Activated CD8-positive, alpha-beta memory T cell treated with anti-CD3 and anti-CD28 coated beads, Interleukin-2, amount 10 ng/mL, durations not matched to agents 7 days and 5 days (primary cell): ENCODE results near the gene RASAL2. TPM values are rescaled to one million over a fixed set of nuclear protein-coding genes. Genes with fewer than 3 reads are reported as not detected.

Experiments
- ATAC-seq: fragments of 150-1000 bp; cut with Tn5 transposase; one replicate; pipeline ENCODE4 v1.10.0; 2021; ENCODE audit warnings: moderate library complexity
- CTCF ChIA-PET: fragments of 350-600 bp; sonication (Branson Sonifier 250); formaldehyde crosslinking; loops from one replicate; lab custom pipeline; 2021; ENCODE audit warnings: antibody characterized with exemption; lab: Charles Lee
- DNase-seq: peaks from one replicate; pipeline ENCODE4 v3.0.0-alpha.2; 2020
- H3K27ac Mint-ChIP-seq: one replicate; pipeline ENCODE4 v1.8.0; 2021; ENCODE audit warnings: mild to moderate bottlenecking, mixed read lengths
- H3K27me3 Mint-ChIP-seq: one replicate; pipeline ENCODE4 v1.8.0; 2021; ENCODE audit warnings: mixed read lengths
- H3K36me3 Mint-ChIP-seq: one replicate; pipeline ENCODE4 v1.8.0; 2021; ENCODE audit warnings: mild to moderate bottlenecking, mixed read lengths
- H3K4me1 Mint-ChIP-seq: one replicate; pipeline ENCODE4 v1.8.0; 2021; ENCODE audit warnings: mixed read lengths
- H3K4me3 Mint-ChIP-seq: one replicate; pipeline ENCODE4 v1.8.0; 2021; ENCODE audit warnings: mild to moderate bottlenecking, moderate library complexity, mixed read lengths
- H3K9me3 Mint-ChIP-seq: one replicate; pipeline ENCODE4 v1.8.0; 2022; ENCODE audit warnings: low read depth, mixed read lengths
- total RNA-seq, 2 experiments: library from RNA; stranded (reverse); gene quantifications; one replicate each; pipeline ENCODE4 v1.2.3, GENCODE V29; 2021

Gene RASAL2
- total RNA-seq, 2 experiments from 2014 or later: not detected

- no peak for ATAC-seq
Observed at GRCh38 chr1:178458203-178458602, 364.3 kb downstream of the RASAL2 start.

GRCh38 chr1:178461104-178461503, 367.2 kb downstream of the RASAL2 start:
- Mint-ChIP-seq H3K4me1 (no peaks in the 10 kb centered on the region), H3K9me3 (no peaks in the 10 kb centered on the region), H3K36me3 (no peaks in the 10 kb centered on the region), H3K4me3 (no peak overlapping the region), H3K27me3 (peaks cover 3% of the 10 kb centered on the region), H3K27ac (no peak overlapping the region)
- CTCF ChIA-PET: no interaction called here
- no peak for DNase-seq
- no peak for ATAC-seq

More at GRCh38 chr1:178458203-178458602, 364.3 kb downstream of the RASAL2 start:
- DNase-seq: no peak
- H3K4me1 Mint-ChIP-seq: no peaks in the 10 kb centered on the region
- CTCF ChIA-PET: no interaction called here
- H3K27me3 Mint-ChIP-seq: no peaks in the 10 kb centered on the region
- H3K4me3 Mint-ChIP-seq: no peak overlapping the region
- H3K9me3 Mint-ChIP-seq: no peaks in the 10 kb centered on the region
- H3K36me3 Mint-ChIP-seq: no peaks in the 10 kb centered on the region
- no peak overlapping the region for H3K27ac Mint-ChIP-seq

DNA sequence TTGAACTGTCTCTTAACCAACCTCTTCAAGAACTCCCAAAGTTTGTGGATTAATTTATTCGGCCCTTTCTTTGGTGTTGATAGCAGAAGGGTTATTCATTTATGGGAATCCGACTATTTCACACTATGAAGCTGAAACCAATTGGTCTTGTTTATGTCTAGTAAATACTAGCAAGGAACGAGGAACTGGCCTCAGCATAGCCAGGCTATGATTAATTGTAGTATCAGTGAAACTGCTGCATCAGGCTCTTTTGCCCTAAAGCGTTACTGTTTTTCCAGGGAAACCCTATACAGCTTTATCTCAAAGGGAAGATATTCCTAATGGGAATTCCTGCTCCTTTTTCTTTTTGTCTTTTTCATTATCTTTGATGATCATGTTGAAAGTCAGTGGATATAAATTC, 367.8 kb downstream of the RASAL2 start:
- no peak overlapping the region for H3K4me3 Mint-ChIP-seq
- peaks cover 3% of the 10 kb centered on the region for H3K27me3 Mint-ChIP-seq
- no peak for ATAC-seq
- H3K36me3 Mint-ChIP-seq: no peaks in the 10 kb centered on the region
- CTCF ChIA-PET: no interaction called here
- H3K9me3 Mint-ChIP-seq: no peaks in the 10 kb centered on the region
- H3K4me1 Mint-ChIP-seq: no peaks in the 10 kb centered on the region
- DNase-seq: no peak
- H3K27ac Mint-ChIP-seq: no peak overlapping the region

- CTCF ChIA-PET: no interaction called here
- Mint-ChIP-seq H3K27me3 (peaks cover 5% of the 10 kb centered on the region), H3K9me3 (no peaks in the 10 kb centered on the region), H3K4me3 (no peak overlapping the region), H3K36me3 (no peaks in the 10 kb centered on the region), H3K4me1 (no peaks in the 10 kb centered on the region), H3K27ac (no peak overlapping the region)
- no peak for DNase-seq
- no peak for ATAC-seq
Observed at GRCh38 chr1:178464141-178464540, 370.2 kb downstream of the RASAL2 start.

DNA sequence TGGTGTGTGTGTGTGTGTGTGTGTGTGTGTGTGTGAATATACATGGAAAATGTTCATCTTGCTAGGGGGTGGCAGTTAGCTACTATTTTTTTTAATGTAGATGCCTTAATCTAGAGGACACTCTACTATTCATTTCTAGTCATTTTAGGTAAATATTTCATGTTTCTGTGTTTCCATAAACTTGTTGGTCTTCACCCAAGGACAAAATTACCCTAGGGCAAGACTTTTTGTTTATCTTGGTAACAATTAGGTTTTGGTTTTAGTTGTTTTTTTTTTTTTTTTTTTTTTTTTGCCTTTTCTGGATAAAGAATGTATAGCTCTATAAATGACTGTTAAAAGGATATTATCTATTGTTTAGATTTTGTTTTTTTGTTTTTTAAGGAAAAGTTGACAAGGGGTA, 370.7 kb downstream of the RASAL2 start:
- no peaks in the 10 kb centered on the region for H3K36me3 Mint-ChIP-seq
- no peak for ATAC-seq
- H3K27ac Mint-ChIP-seq: no peak overlapping the region
- no peak for DNase-seq
- H3K9me3 Mint-ChIP-seq: no peaks in the 10 kb centered on the region
- H3K4me3 Mint-ChIP-seq: no peak overlapping the region
- no peaks in the 10 kb centered on the region for H3K4me1 Mint-ChIP-seq
- CTCF ChIA-PET: no interaction called here
- H3K27me3 Mint-ChIP-seq: peaks cover 5% of the 10 kb centered on the region

- H3K4me3 Mint-ChIP-seq: no peak overlapping the region
- no peak for ATAC-seq
Observed at GRCh38 chr1:178465011-178465410, 371.1 kb downstream of the RASAL2 start.

GRCh38 chr1:178467837-178468236, 373.9 kb downstream of the RASAL2 start:
- CTCF ChIA-PET: no interaction called here
- H3K36me3 Mint-ChIP-seq: no peaks in the 10 kb centered on the region
- ATAC-seq (no peak), DNase-seq (no peak)
- H3K27me3 Mint-ChIP-seq: peaks cover 13% of the 10 kb centered on the region
- H3K4me1 Mint-ChIP-seq: no peaks in the 10 kb centered on the region
- no peaks in the 10 kb centered on the region for H3K9me3 Mint-ChIP-seq
- no peak overlapping the region for H3K4me3 Mint-ChIP-seq
- H3K27ac Mint-ChIP-seq: no peak overlapping the region

More at GRCh38 chr1:178465011-178465410, 371.1 kb downstream of the RASAL2 start:
- Mint-ChIP-seq H3K27ac (no peak overlapping the region), H3K9me3 (no peaks in the 10 kb centered on the region), H3K27me3 (peaks cover 5% of the 10 kb centered on the region), H3K36me3 (no peaks in the 10 kb centered on the region), H3K4me1 (no peaks in the 10 kb centered on the region)
- DNase-seq: no peak
- CTCF ChIA-PET: no interaction called here

DNA sequence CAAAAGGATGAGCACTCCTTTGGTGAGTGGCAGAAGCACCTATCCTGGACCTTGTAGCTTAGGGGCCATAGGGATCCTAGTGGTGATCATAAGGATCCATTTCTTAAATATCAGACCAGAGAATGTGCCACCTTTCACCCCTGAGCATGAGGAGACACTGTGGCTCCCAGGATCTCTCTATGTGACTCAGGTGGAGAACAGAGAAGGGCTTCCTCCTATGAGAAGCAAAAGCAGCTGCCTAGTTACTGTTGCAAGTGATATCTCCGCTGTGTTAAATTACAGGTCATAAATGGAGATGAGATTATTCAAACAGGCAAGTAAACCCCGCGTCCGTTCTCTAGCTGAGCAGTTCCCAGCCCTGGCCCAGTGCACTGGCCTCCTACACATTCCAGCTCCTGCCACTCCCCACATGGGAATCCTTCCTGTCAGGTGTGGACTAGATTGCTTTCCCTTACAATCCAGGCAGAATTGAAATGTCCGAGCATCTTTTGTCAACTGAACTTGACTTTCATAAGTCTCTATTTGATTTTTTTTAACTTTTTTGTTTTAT, 376.6 kb downstream of the RASAL2 start:
- CTCF ChIA-PET: no interaction called here
- Mint-ChIP-seq H3K4me1 (no peaks in the 10 kb centered on the region), H3K4me3 (no peak overlapping the region), H3K9me3 (no peaks in the 10 kb centered on the region), H3K36me3 (no peaks in the 10 kb centered on the region), H3K27me3 (peaks cover 18% of the 10 kb centered on the region), H3K27ac (no peak overlapping the region)
- DNase-seq (no peak), ATAC-seq (no peak)

GRCh38 chr1:178472531-178472930, 378.6 kb downstream of the RASAL2 start:
- peaks cover 19% of the 10 kb centered on the region for H3K27me3 Mint-ChIP-seq
- no peak for DNase-seq
- no peaks in the 10 kb centered on the region for H3K36me3 Mint-ChIP-seq
- H3K27ac Mint-ChIP-seq: no peak overlapping the region
- no peaks in the 10 kb centered on the region for H3K9me3 Mint-ChIP-seq
- CTCF ChIA-PET: no interaction called here
- no peaks in the 10 kb centered on the region for H3K4me1 Mint-ChIP-seq
- no peak for ATAC-seq
- no peak overlapping the region for H3K4me3 Mint-ChIP-seq

- CTCF ChIA-PET: no interaction called here
- no peak overlapping the region for H3K27ac Mint-ChIP-seq
- DNase-seq (no peak), ATAC-seq (no peak)
- no peaks in the 10 kb centered on the region for H3K9me3 Mint-ChIP-seq
- peaks cover 19% of the 10 kb centered on the region for H3K27me3 Mint-ChIP-seq
- H3K4me1 Mint-ChIP-seq: no peaks in the 10 kb centered on the region
- H3K4me3 Mint-ChIP-seq: no peak overlapping the region
- no peaks in the 10 kb centered on the region for H3K36me3 Mint-ChIP-seq
Observed at GRCh38 chr1:178477373-178477772, 383.5 kb downstream of the RASAL2 start.

DNA sequence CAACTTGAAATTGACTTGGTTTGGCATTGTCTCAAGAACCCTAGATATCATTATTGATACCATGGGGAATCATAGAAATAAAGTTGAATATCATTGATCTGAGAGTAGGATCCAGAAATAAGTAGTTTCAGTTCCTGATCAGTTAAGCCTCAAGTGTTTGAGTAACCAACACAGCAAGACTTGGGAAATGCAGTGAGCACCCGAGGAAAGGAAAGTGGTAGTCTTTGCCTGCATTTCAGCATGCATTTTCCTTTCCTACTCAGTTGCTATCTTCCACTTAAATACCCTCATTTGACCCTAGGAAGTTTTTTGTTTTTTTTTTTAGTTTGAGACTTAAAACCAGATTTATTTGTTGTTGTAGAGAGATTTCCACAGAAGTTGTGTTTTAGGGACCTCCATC, 383.9 kb downstream of the RASAL2 start:
- CTCF ChIA-PET: no interaction called here
- Mint-ChIP-seq H3K27me3 (peaks cover 15% of the 10 kb centered on the region), H3K36me3 (no peaks in the 10 kb centered on the region), H3K9me3 (no peaks in the 10 kb centered on the region), H3K27ac (no peak overlapping the region), H3K4me1 (no peaks in the 10 kb centered on the region), H3K4me3 (no peak overlapping the region)
- DNase-seq (no peak), ATAC-seq (no peak)

- no peaks in the 10 kb centered on the region for H3K9me3 Mint-ChIP-seq
- H3K27ac Mint-ChIP-seq: no peak overlapping the region
- ATAC-seq (no peak), DNase-seq (no peak)
- no peaks in the 10 kb centered on the region for H3K36me3 Mint-ChIP-seq
- CTCF ChIA-PET: no interaction called here
- H3K4me3 Mint-ChIP-seq: no peak overlapping the region
- H3K27me3 Mint-ChIP-seq: peaks cover 7% of the 10 kb centered on the region
- H3K4me1 Mint-ChIP-seq: no peaks in the 10 kb centered on the region
Observed at GRCh38 chr1:178483251-178483957, 389.5 kb downstream of the RASAL2 start.

GRCh38 chr1:178484698-178485225, 390.9 kb downstream of the RASAL2 start:
- CTCF ChIA-PET: no interaction called here
- DNase-seq: no peak
- Mint-ChIP-seq H3K27me3 (peaks cover 4% of the 10 kb centered on the region), H3K4me3 (no peak overlapping the region), H3K27ac (no peak overlapping the region), H3K9me3 (no peaks in the 10 kb centered on the region), H3K36me3 (no peaks in the 10 kb centered on the region), H3K4me1 (no peaks in the 10 kb centered on the region)
- ATAC-seq: no peak

- H3K27me3 Mint-ChIP-seq: peaks cover 4% of the 10 kb centered on the region
- no peaks in the 10 kb centered on the region for H3K36me3 Mint-ChIP-seq
- H3K27ac Mint-ChIP-seq: no peak overlapping the region
- no peak overlapping the region for H3K4me3 Mint-ChIP-seq
- no peaks in the 10 kb centered on the region for H3K9me3 Mint-ChIP-seq
- CTCF ChIA-PET: no interaction called here
- H3K4me1 Mint-ChIP-seq: no peaks in the 10 kb centered on the region
- no peak for DNase-seq
- no peak for ATAC-seq
Observed at GRCh38 chr1:178485541-178485981, 391.7 kb downstream of the RASAL2 start.
